Muscle of arm (tissue), 12 donors: Measurements from ENCODE around the gene TMEM192. TPM values are rescaled to one million over a fixed set of nuclear protein-coding genes. Genes with fewer than 3 reads are reported as not detected.

ENCODE experiments used
- polyA plus RNA-seq, 12 donors: library from polyadenylated mRNA; unstranded; fragments of 120-200 nt; gene quantifications; one replicate each; pipeline ENCODE4 v1.2.1, GENCODE V29; 2013; ENCODE audit not compliant: insufficient read length in 12 of 12

The TMEM192 gene
- polyA plus RNA-seq, 12 donors = 8.4 to 16.7 (median 12.8) TPM; not detected in 1

Other genes with a start within 250 kb of the TMEM192 start
- 1 to 10 TPM in 3 of 12 donors, under 1 TPM in 8, not detected in 1; 0.05 to 4.0 (median 0.36) TPM for gene APELA, start 235.7 kb downstream of the TMEM192 start, polyA plus RNA-seq
- 1 to 10 TPM in 11 of 12 donors, not detected in 1; 2.2 to 7.7 (median 3.3) TPM for gene TRIM61, start 135.2 kb downstream of the TMEM192 start, polyA plus RNA-seq
- not detected for gene TRIM60, start 80.9 kb downstream of the TMEM192 start, polyA plus RNA-seq
- under 1 TPM in 6 of 12 donors, not detected in 6; 0.09 to 0.31 (median 0.16) TPM for gene TRIM75, start 59.0 kb downstream of the TMEM192 start, polyA plus RNA-seq
- gene KLHL2, start 94.7 kb upstream of the TMEM192 start, polyA plus RNA-seq = 10 to 100 TPM in 2 of 12 donors, 1 to 10 TPM in 9, not detected in 1; 7.0 to 12.4 (median 8.5) TPM
- 10 to 100 TPM in 11 of 12 donors, not detected in 1; 19.9 to 41.4 (median 29.3) TPM for gene MSMO1, start 214.8 kb upstream of the TMEM192 start, polyA plus RNA-seq